GM18508 (cell line): ENCODE measurements around the gene RPS5.
"Not testable (repeated sequence)": the region's sequence is repeated elsewhere in the genome, so short reads cannot be mapped to it uniquely, and the experiment has no call there.

Experiments used
- ATAC-seq: cut with Tn5 transposase; IDR thresholded peaks from one replicate; pipeline ENCODE4 v1.9.1; 2021; ENCODE audit warnings: moderate number of reproducible peaks; ENCODE audit not compliant: insufficient read depth, unreplicated experiment

The RPS5 gene

DNA sequence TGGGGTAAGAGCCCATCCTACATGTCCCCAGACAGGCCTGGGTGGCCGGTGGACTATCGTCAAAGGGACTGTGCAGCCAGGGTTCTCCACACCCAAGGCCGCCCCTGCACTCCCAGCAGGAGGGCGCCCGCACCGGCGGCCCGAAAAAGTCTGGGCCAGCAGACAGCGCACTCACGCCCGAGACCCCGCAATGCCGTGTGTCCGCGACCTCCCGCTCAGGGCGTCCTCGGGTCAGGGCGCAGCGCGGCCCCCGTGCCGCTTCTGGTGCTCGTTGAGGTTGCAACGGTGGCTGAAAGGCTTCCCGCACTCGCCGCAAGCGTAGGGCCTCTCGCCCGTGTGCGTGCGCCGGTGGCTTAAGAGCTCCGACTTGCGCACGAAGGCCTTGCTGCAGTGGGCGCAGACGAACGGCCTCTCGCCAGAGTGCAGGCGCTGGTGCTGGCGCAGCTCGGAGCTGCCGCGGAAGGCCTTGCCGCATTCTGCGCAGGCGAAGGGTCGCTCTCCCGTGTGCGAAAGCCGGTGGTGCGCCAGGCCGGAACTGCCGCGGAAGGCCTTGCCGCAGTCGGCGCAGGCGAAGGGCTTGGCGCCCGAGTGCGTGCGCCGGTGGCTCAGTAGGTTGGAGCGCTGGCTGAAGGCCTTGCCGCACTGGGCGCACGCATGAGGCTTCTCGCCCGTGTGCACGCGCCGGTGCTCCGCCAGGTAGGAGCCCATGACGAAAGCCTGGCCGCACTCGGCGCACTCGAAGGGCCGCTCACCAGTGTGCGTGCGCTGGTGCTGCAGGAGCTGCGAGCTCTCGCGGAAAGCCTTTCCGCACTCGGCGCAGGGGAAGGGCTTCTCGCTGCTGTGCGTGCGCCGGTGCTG is 30.9 kb upstream of the RPS5 start:
- no peak for ATAC-seq

DNA sequence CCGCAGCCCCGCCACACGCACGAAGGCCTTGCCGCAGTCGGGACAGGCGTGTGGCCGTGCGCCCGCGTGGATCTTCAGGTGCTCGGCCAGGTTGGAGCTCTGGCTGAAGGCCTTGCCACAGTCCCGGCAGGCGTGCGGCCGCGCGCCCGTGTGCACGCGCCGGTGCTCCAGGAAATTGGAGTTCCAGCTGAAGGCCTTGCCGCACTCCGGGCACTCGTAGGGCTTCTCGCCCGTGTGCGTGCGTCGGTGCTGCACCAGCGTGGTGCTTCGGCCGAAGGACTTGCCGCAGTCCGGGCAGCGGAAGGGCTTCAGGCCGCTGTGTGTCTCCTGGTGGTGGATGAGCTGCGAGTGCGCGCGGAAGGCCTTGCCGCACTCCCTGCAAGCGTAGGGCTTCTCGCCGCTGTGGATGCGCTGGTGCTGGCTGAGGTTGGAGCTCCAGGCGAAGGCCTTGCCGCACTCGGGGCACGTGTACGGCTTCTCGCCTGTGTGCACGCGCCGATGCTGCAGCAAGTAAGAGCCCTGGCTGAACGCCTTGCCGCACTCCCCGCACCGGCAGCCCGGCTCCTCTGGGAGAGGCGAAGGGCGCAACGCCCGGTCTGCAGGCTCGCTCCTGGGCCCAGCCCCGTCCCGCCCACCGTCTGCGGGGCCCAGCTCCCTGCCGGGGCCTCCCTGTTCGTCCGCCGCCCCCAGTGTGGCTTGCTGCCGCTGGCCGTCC is 30.1 kb upstream of the RPS5 start:
- ATAC-seq, result no peak

DNA sequence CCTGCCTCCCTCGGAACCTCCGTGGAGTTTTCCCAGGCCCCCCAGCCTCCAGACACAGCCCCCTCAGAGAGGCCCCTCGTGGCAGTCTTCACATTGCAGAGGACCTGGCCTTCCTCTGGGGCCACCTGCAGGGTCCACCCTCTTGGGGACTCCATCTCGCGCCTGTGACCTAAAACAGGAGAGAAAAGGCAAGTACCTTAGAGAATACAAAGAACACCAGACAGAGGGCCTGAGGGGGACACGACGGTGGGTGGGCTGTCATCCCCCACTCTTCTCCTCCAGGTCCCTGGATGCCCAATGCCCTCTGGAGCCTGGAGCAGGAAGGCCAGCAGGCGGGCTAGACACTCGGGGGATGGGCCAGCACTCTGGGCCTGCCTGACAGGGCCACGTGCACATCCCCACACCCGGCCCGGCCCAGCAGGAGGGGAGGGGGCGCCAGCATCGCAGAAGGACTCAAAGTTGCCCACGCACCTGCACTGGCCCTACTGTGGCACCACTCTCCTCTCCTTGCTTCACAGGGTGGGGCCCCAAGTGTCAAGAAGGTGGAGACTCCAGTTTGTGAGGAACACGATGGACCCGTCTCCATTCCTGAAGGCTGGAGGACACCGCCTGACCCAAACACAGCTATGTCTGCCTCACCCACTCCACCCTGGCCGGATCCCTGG is 29.5 kb upstream of the RPS5 start:
- ATAC-seq, result no peak

DNA sequence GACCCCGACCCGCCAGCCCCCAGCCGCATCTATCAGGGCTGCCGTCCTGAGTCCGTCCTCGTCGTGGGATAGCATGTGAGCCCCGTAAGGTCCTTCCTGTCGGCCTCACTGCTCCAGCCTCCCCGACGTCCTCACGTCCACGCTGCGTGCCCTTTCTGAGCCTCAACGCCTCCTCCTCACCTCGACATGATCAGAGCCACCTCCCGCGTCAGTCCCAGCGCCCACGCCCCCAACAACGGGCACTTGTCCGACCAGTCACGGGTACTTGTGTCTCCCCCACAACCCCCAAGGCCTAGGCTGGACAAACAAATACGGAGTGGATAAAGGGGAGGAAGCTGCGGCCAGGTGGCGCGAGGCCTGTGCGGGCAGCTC is 25.2 kb upstream of the RPS5 start:
- peak; percentile 4 for ATAC-seq

DNA sequence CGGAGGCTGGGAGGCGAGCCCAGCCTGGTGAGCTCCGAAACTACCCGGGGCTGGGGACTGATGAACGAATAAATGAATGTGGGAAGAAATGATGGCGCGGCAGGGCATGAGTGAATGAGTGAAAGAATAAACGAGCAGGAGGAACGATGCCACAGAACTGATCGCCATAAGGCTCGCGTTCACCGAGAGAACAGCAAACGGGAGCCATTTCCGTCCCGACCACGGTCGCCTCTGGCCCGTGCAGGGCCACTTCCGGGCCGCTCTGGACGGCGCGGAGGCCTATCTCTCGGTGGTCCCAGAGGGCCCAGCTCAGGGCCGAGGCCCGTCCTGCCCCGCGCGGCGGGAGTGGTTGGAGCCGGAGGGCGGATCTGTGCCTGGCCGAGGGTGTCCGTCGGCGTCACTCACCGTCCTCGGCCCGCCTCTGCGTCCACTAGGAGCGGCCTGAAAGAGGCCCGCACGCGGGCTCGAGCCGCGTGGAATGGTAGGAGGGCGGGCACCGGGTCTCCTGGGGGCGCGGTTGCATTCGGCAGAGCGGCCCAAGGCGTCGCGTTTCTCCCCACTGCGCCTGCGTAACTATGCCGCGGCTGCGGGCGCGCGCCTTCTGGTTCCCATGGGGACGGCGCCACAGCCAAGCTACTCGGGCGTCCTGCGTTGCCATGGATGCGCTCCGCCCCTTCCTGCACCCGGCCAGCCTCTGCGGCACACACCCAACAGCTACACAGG is 24.6 kb upstream of the RPS5 start, which contains the start of gene ZNF497:
TSS of gene ZNF497 (minus strand) at position 480 of the 723 bp plus-strand sequence. CDS start 5,116 bp downstream, outside the sequence.
- peak; percentile 61 for ATAC-seq

DNA sequence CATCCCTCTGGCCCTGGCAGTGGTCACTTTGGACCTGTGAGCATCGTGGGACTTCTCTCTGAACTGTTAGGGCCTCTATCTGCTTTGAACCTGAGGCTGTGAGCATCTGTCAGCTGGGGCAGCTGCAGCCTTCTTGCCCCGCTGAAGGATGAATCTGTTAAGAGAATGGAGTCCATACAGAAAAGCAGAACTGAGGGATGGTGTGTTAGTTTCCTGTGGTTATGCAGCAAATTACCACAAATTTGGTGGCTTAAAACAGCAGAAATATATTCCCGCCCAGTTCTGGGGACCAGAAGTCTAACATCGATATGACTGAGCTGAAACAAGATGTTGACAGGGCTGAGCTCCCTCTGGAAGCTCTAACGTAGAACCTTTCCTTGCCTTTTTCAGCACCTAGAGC is 22.9 kb upstream of the RPS5 start:
- no peak for ATAC-seq

DNA sequence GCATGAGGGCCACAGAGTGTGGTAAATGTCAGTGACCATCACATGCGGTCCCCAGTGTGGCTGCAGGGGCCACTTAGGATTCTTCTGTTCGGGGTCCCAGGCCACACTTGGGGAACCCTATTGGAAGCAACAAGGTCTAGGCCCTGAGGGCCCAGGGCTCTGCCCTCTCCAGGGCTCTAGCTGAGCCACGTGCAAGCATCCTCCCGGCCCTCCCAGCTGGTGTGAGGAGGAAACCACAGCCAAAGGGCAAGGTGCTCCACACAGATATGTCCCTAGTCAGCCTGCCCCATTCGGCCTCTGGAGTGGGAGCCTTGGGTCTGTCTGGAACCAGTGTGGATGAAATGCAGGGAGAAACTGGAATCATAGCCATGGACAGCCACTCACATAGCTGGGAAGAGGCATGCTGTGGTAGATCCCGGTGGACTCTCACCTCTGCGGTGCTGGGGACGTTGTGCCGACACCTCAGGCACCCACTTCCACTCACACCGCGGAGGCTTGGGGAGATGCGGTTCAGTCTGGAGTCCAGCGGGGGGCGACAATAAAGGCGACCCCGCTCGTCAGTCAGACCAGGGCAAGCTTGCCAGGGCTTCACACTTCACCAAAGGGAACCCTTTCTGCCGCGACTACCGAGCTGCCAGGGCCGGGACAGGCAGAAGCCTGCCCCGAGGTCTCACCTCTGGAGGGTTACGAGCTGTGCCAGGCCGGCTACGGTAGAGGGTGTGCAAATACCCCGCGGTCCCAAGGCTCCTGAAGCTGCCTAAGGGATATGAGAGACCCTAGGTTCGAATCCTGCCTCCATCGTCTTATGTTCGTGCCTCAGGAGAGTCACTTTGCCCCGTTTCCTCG is 20.3 kb upstream of the RPS5 start:
- ATAC-seq, result no peak

DNA sequence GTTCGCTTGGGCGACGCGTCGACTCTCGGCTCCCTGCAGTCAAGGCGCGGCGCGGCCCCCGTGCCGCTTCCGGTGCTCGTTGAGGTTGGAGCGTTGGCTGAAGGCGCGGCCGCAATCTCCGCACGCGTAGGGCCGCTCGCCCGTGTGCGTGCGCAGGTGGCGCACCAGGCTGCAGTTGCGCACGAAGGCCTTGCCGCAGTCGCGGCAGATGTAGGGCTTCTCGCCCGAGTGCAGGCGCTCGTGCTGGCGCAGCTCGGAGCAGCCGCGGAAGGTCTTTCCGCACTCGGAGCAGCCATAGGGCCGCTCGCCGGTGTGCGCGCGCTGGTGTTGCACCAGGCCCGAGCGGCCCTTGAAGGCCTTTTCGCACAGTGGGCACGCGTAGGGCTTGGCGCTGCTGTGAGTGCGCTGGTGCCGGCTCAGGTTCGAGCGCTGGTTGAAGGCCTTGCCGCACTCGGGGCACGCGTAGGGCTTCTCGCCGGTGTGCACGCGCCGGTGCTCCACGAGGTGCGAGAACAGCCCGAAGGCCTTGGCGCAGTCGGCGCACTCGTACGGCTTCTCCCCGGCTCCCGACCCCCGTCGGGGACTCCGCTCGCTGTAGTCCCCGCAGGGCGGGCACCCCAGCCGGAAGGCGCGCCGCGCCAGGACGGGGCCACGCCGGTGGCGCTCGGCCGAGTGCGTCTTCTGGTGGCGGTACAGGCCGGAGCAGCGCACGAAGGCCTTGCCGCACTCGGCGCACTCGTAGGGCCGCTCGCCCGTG is 19.2 kb upstream of the RPS5 start:
- no peak for ATAC-seq

DNA sequence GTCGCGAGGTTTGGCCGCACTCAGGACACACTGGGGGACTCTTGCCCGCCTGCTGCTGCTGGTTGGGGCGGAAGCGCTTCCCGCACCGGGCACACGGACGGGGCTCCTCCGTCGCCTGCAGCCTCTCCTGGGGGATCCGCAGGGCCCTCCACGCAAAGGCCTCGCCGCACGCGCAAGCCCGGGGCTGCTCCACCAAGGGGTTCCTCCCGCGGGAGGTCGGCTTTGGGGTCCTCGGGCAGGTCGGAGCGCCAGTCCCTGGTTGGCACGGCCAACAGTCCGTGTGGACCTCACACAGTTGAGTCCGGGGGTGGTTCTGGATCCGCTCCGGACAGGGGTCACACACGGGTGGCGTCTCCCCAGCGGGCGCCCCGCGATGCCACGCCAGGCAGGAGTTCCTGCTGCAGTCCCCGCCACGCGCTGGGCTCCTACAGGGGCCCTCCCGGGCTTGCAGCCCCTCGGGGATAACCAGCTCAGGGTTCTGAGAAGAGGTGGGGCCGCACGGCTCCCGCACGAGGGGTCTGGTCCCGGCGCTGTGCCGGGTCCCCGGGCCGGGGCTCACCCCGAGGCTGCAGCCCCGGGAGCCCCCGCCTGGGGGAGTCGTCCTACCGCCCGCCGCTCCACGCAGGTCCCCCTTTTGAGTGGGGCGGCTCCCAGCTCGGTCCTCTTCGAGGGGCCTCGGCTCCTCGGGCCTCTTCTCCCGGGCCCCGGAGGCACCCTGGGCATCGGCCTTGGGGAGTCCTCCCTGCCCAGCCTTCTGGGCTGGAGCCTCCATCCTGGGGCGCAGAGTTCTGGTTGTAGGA is 18.3 kb upstream of the RPS5 start:
- no peak for ATAC-seq

DNA sequence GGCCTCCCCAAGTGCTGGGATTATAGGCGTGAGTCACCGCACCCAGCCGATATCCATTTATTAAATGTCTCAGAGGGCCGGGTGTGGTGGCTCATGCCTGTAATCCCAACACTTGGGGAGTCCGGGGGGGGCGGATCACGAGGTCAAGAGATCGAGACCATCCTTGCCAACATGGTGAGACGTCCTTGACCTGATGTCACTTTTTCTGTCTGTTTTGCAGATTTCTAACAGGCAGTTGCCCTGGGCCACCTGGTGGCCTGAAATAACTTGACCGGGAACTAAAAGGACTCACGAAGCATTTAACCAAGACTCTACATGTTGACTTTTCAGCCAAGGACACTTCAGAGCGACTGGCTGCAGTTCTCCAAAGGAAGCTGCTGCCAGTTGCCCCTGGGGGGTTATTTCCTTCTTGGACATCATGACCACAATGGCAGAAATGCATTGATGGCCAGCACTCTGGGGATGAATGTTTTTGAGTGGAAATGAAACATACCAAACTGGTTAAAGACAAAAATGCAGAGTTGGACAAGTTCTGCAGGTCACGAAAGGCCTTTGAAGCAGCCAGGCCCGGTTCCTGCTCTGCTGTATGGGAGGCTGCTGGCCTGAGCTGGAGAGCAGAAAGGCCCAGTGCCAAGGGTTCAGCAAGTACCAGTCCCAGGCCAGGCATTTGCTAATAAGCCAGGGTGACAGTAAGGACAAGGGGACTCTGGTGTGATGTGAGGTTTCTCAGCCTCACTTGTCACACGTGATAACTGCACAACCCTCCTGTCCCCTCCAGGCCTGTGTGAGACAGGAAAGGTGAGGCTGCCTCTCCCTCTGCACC is 14.5 kb upstream of the RPS5 start:
- ATAC-seq, result no peak

DNA sequence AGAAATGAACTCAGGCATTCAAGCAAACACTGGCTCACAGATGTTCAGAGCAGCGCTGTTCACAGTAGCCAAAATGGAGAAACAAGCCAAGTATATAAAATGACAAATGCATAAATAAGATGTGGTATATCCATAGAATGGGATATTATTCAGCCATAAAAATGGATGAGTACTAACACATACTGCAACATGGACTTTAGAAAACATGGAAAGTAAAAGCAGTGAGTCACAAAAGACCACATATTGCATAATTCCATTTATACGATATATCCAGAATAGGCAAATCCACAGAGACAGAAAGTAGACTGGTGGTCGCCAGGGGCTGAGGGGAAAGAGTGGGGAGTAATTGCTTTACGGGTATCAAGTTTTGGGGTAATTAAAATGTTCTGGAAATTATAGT is 12.9 kb upstream of the RPS5 start:
- no peak for ATAC-seq

DNA sequence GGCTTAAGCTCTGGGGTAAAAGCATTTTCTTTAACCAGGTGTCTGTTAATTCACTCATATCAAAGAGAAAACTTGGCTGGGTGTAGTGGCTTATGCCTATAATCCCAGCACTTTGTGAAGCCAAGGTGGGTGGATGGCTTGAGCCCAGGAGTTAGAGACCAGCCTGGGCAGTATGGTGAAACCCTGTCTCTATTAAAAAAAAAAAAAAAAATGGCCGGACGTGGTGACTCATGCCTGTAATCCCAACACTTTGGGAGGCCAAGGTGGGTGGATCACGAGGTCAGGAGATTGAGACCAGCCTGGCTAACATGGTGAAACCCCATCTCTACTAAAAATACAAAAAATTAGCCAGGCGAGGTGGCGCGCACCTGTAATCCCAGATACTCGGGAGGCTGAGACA is 10.3 kb upstream of the RPS5 start:
- not testable (repeated sequence) for ATAC-seq

DNA sequence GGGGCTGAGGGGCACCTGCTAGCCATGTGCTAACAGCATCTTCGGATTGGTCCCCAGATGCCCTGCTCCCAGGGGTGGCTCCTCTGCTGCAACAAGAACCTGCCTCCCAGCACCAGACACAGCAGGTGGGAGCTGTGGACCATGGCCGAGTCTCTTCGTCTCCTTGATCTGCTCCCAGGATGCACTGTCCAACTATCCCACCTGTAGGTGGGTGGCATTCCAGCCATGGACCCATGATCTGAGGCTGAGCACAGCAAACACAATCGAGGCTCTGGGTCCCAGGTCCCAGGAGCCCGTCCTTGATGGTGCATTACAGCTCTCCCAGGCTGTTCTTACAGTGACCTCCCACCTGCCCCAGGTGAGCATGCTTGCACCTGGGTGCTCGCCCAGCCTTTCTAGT is 7.8 kb upstream of the RPS5 start:
- no peak for ATAC-seq

DNA sequence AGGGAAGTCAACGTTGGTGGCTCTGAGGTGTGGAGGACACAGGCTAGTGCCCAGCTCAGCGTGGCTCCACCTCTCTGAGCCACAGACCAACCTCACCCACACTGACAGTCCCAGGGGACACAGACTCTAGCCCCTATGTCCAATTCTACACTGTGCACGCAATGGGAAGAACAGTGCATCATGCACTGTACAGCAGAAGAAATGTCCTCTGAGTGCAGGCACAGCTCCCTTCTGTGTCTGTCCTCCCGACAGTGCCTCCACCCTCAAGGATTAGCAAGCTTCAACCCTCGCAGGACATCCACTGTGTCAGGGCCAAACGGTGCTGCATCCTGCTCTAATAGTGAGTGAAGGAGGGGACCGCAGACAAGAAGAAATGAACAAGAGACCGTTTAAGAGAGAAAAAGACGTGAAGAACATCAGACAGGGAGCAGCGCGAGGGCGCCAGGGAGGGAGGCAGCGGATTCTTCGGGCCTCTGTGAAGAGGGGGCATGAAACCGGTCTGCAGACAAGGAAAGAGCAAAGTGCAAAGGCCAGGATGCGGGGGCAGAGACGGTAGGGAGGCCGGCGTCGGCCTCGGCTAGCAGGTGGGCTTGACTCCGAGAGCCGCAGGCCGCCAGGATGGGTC is 6.9 kb upstream of the RPS5 start:
- no peak for ATAC-seq

DNA sequence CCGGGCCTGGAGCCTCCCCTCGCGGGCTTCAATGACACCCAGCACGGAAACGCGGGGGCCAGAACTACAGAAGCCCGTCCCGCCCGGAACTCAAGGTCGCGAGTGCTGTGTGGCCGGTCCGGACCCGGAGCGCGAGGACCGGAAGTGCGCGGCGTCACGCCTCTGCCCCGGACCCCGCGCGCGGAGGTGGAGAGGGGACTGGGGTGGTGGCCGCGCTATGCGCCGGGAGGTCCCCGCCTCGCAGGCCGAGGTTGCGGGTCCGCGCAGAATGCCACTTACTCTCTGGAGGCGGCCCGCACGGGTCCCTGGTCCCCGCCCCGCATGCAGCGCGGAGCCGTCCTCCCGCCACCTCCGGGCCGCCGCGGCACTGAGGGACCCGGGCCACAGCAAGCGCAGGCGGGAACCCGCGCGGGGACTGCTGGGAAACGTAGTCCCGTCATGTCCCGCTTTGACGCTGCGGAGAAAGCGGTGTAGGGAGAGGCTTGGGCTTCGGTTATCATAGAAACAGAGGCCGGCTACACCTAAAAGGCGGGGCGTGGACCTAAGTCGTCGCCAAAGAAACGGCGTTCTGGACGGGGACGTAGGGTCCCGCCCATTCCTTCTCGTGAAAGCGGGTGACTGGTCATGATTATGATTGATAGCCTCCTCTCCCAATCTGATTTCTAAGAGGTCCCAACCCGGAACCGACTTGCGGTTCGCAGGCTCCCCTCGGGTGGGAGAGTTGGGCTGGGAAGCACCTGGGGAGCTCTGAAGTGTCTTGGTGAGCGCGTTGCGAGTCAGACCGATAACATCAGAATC is 6.2 kb upstream of the RPS5 start, which contains the start of gene ZNF837:
TSS of gene ZNF837 (minus strand) at position 369 of the 798 bp plus-strand sequence. CDS start 11,698 bp downstream, outside the sequence.
- peak; percentile 67 for ATAC-seq
